Thoracic aorta (tissue), 2 donors: ENCODE data around the gene ENTPD7. TPM values are rescaled to one million over a fixed set of nuclear protein-coding genes. Genes with fewer than 3 reads are reported as not detected.

Source experiments
- ATAC-seq: fragments of 150-250 bp; one replicate; pipeline ENCODE4 v1.8.0; 2017; ENCODE audit warnings: low read depth; ENCODE audit not compliant: insufficient number of reproducible peaks, low FRiP score
- DNase-seq: peaks from one replicate; pipeline ENCODE4 v3.0.0-alpha.2; 2020; ENCODE audit warnings: low spot score
- H3K27ac ChIP-seq, 2 donors: fragments of 200-600 bp; sonication (generic); 1 replicate in 1 of 2; 2 replicates in 1 of 2; pipeline ENCODE4 v1.5.1; 2016; ENCODE audit warnings: mild to moderate bottlenecking in 2 of 2, moderate library complexity in 2 of 2
- H3K27me3 ChIP-seq: fragments of 200-600 bp; sonication (generic); replicated peaks from 2 replicates; pipeline ENCODE4 v1.6.0; 2016; ENCODE audit warnings: mild to moderate bottlenecking; ENCODE audit not compliant: insufficient read depth
- H3K36me3 ChIP-seq: fragments of 200-600 bp; sonication (generic); one replicate; pipeline ENCODE4 v1.5.1; 2016
- H3K4me1 ChIP-seq, 2 donors: fragments of 200-600 bp; sonication (generic); 1 replicate in 1 of 2; 2 replicates in 1 of 2; pipeline versions ENCODE4 v1.5.1 to v1.6.0; 2016; ENCODE audit warnings: low read depth in 2 of 2, mild to moderate bottlenecking in 1 of 2; ENCODE audit not compliant: control insufficient read depth in 1 of 2
- H3K4me3 ChIP-seq: fragments of 200-600 bp; sonication (generic); 2 replicates; pipeline ENCODE4 v1.5.1; 2016; ENCODE audit warnings: mild to moderate bottlenecking
- H3K9me3 ChIP-seq: fragments of 200-600 bp; sonication (generic); 2 replicates; pipeline ENCODE4 v1.5.1; 2016
- total RNA-seq, 2 donors: library from RNA; depleted of rRNA; stranded (reverse); fragments of >200 nt; gene quantifications; one replicate each; pipeline versions ENCODE4 v1.1.0 to v1.2.3, GENCODE V29; 2016
- TF ChIP-seq, protein P1 (sequence below): fragments of 200-600 bp; sonication (generic); IDR thresholded peaks from one replicate; pipeline ENCODE4 v1.5.1; 2019; ENCODE audit warnings: antibody characterized with exemption

The ENTPD7 gene
- total RNA-seq, 2 donors from 2014 or later: 8.1 to 14.8 TPM

- H3K36me3 ChIP-seq: peaks cover 14% of the 10 kb centered on the region
- H3K4me3 ChIP-seq: no peak overlapping the region
- no peaks in the 10 kb centered on the region for H3K9me3 ChIP-seq
- no peak for ATAC-seq
- TF ChIP-seq, protein P1, sequence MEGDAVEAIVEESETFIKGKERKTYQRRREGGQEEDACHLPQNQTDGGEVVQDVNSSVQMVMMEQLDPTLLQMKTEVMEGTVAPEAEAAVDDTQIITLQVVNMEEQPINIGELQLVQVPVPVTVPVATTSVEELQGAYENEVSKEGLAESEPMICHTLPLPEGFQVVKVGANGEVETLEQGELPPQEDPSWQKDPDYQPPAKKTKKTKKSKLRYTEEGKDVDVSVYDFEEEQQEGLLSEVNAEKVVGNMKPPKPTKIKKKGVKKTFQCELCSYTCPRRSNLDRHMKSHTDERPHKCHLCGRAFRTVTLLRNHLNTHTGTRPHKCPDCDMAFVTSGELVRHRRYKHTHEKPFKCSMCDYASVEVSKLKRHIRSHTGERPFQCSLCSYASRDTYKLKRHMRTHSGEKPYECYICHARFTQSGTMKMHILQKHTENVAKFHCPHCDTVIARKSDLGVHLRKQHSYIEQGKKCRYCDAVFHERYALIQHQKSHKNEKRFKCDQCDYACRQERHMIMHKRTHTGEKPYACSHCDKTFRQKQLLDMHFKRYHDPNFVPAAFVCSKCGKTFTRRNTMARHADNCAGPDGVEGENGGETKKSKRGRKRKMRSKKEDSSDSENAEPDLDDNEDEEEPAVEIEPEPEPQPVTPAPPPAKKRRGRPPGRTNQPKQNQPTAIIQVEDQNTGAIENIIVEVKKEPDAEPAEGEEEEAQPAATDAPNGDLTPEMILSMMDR: no peak
- no peaks in the 10 kb centered on the region for H3K4me1 ChIP-seq
- H3K27ac ChIP-seq: no peak overlapping the region
- DNase-seq: no peak
- H3K27me3 ChIP-seq: no peaks in the 10 kb centered on the region
Observed at GRCh38 chr10:99676895-99677294, 17.6 kb downstream of the ENTPD7 start.

DNA sequence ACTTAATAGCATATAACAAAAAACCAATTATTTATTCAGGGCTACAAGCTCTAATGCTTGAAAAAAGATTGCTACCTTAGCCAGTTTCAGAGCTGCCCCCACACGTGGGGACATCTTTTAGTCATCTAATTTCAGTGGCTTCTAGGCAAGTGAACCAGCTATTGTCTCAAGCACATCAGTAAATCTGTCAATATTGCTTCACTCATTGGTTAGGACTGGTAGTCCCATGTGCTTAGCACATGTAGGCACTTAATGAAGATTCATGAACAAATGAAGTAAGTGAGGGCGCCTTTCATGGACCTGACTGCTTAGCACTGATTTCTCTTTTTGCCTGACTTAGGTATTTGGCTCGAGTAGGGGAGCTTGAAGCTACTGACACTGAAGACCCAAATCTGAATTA, 19.6 kb downstream of the ENTPD7 start:
- no peaks in the 10 kb centered on the region for H3K27me3 ChIP-seq
- no peaks in the 10 kb centered on the region for H3K4me1 ChIP-seq
- peaks cover 14% of the 10 kb centered on the region for H3K36me3 ChIP-seq
- H3K9me3 ChIP-seq: no peaks in the 10 kb centered on the region
- ATAC-seq: no peak
- H3K4me3 ChIP-seq: no peak overlapping the region
- no peak overlapping the region for H3K27ac ChIP-seq
- DNase-seq: no peak
- TF ChIP-seq, protein P1: no peak

DNA sequence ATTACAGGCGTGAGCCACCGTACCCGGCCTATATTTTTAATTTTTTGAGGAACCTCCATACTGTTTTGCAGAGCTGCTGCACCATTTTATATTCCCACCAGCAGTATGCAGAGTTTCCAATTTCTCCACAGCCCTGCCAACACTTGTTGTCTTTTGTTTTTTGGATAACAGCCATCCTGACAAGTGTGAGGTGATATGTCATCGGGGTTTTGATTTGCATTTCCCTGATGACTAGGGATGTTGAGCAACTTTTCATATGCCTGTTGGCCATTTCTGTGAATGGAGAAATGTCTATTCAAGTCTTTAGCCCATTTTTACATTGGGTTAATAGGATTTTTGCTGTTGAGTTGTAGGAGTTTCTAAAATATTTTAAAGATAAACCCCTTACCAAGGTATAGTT, 22.2 kb downstream of the ENTPD7 start:
- DNase-seq (no peak), ATAC-seq (no peak)
- H3K9me3 ChIP-seq: no peaks in the 10 kb centered on the region
- H3K27ac ChIP-seq: no peak overlapping the region
- H3K4me3 ChIP-seq: no peak overlapping the region
- TF ChIP-seq, protein P1: no peak
- H3K36me3 ChIP-seq: peaks cover 14% of the 10 kb centered on the region
- no peaks in the 10 kb centered on the region for H3K27me3 ChIP-seq
- H3K4me1 ChIP-seq: no peaks in the 10 kb centered on the region

- H3K27me3 ChIP-seq: no peaks in the 10 kb centered on the region
- H3K27ac ChIP-seq: no peak overlapping the region
- no peak for DNase-seq
- H3K4me3 ChIP-seq: no peak overlapping the region
- H3K9me3 ChIP-seq: no peaks in the 10 kb centered on the region
- H3K36me3 ChIP-seq: peaks cover 14% of the 10 kb centered on the region
- no peak for ATAC-seq
- TF ChIP-seq, protein P1: no peak
- H3K4me1 ChIP-seq: no peaks in the 10 kb centered on the region
Observed at GRCh38 chr10:99682032-99682431, 22.7 kb downstream of the ENTPD7 start.

DNA sequence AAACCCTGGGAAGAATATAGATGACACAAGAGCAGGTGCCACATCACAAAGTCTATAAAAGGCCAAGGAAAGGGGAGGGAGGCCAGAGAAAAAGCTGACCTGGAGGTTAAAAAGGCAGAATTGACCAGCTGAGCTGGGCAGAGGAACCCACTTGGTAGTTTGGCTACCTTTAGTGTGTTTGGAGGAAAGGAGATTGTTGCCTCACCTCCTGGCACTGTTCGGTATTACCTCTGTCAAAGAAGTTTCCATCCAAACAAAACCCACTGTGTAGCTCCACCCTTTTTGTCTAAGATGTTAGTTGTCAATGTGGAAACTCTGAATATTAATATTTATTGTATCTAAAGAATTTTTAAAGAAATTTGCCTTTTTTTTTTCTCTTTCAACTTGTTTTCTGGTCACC, 23.4 kb downstream of the ENTPD7 start:
- no peak overlapping the region for H3K27ac ChIP-seq
- peaks cover 14% of the 10 kb centered on the region for H3K36me3 ChIP-seq
- no peak overlapping the region for H3K4me3 ChIP-seq
- H3K27me3 ChIP-seq: no peaks in the 10 kb centered on the region
- DNase-seq (no peak), ATAC-seq (no peak)
- TF ChIP-seq, protein P1: no peak
- H3K9me3 ChIP-seq: no peaks in the 10 kb centered on the region
- no peaks in the 10 kb centered on the region for H3K4me1 ChIP-seq
